NCI-H2171 treated with DMSO at 0.1 percent for 48 hours (cell line): ENCODE data around the gene MYBPH.

ENCODE experiments used
- DNase-seq: peaks from one replicate; lab custom pipeline; 2025; lab: John Stamatoyannopoulos, UW

MYBPH gene

GRCh38 chr1:203129501-203130231 lies 46.0 kb downstream of the MYBPH start:
- DNase-seq, result peak; percentile 25

GRCh38 chr1:203128716-203129500 lies 46.7 kb downstream of the MYBPH start:
- no peak for DNase-seq

- DNase-seq, result peak; percentile 49
Observed at GRCh38 chr1:203128431-203128715, 47.3 kb downstream of the MYBPH start.

GRCh38 chr1:203127666-203128430 lies 47.8 kb downstream of the MYBPH start, which contains the start of gene ADORA1:
Gene ADORA1 (plus strand): TSS chr1:203127726. CDS start chr1:203128842, 1,116 bp downstream.
- peak; percentile 64 for DNase-seq

GRCh38 chr1:203126866-203127665 lies 48.6 kb downstream of the MYBPH start:
- no peak for DNase-seq

- DNase-seq, result no peak
Observed at GRCh38 chr1:203126151-203126865, 49.3 kb downstream of the MYBPH start.

- DNase-seq, result peak; percentile 33
Observed at GRCh38 chr1:203124546-203125317, 50.9 kb downstream of the MYBPH start.

- DNase-seq, result no peak
Observed at GRCh38 chr1:203124011-203124410, 51.6 kb downstream of the MYBPH start.

GRCh38 chr1:203122159-203122558 lies 53.5 kb downstream of the MYBPH start:
- no peak for DNase-seq

GRCh38 chr1:203121186-203122015 lies 54.2 kb downstream of the MYBPH start:
- no peak for DNase-seq

GRCh38 chr1:203120325-203121153 lies 55.1 kb downstream of the MYBPH start:
- no peak for DNase-seq
